ENCODE data around the gene CDC14B. TPM values are rescaled to one million over a fixed set of nuclear protein-coding genes. Genes with fewer than 3 reads are reported as not detected.

CDC14B gene
- polyA plus RNA-seq, 4 donors = 8.5 to 20.8 (median 14.1) TPM

DNA sequence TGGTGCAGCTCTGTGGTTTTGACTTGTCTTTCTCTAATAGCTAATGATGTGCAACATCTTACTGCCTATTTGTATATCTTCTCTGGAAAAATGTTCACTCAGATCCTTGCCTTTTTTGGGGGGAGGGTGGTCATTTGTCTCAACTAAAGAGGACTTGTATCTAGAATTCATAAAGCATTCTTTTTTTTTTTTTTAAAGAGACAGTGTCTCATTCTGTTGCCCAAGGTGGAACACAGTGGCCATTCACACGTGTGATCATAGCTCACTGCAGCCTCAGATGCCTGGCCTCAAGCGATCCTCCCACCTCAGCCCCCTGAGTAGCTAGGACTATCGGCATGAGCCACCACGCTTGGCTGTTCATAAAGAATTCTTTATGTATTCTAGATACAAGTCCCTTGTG, 136.4 kb downstream of the CDC14B start:
- Histone ChIP-seq H3K4me3 (ENCODE audit: low read depth in 1 of 3, low read length in 3 of 3) (no peak overlapping the region), H3K27me3 (ENCODE audit: control insufficient read depth in 3 of 3, insufficient read depth in 3 of 3, low read length in 3 of 3) (no peaks in the 10 kb centered on the region), H3K4me1 (ENCODE audit: control insufficient read depth in 3 of 3, insufficient read depth in 2 of 3, low read depth in 1 of 3, low read length in 2 of 3) (no peaks in the 10 kb centered on the region), H3K27ac (ENCODE audit: low read depth in 1 of 3, low read length in 2 of 3) (no peak overlapping the region), H3K9me3 (ENCODE audit: control insufficient read depth in 2 of 2, insufficient read depth in 1 of 2, low read depth in 1 of 2, low read length in 1 of 2) (no peaks in the 10 kb centered on the region), H3K36me3 (ENCODE audit: control insufficient read depth in 3 of 3, insufficient read depth in 2 of 3, low read depth in 1 of 3, low read length in 3 of 3) (peaks cover 0 to 10% (median 0%) of the 10 kb centered on the region in 3 donors)
- no peak for FAIRE-seq
- DNase-seq = no peak
- WGBS, 3 donors = 91 to 96% (median 93%) methylated on average over 4 of the region's 4 CpGs

- FAIRE-seq = no peak
- DNase-seq = no peak
- no peaks in the 10 kb centered on the region for H3K27me3 ChIP-seq (ENCODE audit: control insufficient read depth in 3 of 3, insufficient read depth in 3 of 3, low read length in 3 of 3)
- H3K9me3 ChIP-seq (ENCODE audit: control insufficient read depth in 2 of 2, insufficient read depth in 1 of 2, low read depth in 1 of 2, low read length in 1 of 2) = no peaks in the 10 kb centered on the region
- H3K4me3 ChIP-seq (ENCODE audit: low read depth in 1 of 3, low read length in 3 of 3) = no peak overlapping the region
- no peaks in the 10 kb centered on the region for H3K4me1 ChIP-seq (ENCODE audit: control insufficient read depth in 3 of 3, insufficient read depth in 2 of 3, low read depth in 1 of 3, low read length in 2 of 3)
- H3K27ac ChIP-seq (ENCODE audit: low read depth in 1 of 3, low read length in 2 of 3) = no peak overlapping the region
- H3K36me3 ChIP-seq (ENCODE audit: control insufficient read depth in 3 of 3, insufficient read depth in 2 of 3, low read depth in 1 of 3, low read length in 3 of 3) = peaks cover 0 to 7% (median 0%) of the 10 kb centered on the region in 3 donors
- WGBS, 3 donors = 95 to 98% (median 96%) methylated on average over 2 of the region's 2 CpGs
Measured at GRCh38 chr9:96482476-96482875, 137.2 kb downstream of the CDC14B start.

DNA sequence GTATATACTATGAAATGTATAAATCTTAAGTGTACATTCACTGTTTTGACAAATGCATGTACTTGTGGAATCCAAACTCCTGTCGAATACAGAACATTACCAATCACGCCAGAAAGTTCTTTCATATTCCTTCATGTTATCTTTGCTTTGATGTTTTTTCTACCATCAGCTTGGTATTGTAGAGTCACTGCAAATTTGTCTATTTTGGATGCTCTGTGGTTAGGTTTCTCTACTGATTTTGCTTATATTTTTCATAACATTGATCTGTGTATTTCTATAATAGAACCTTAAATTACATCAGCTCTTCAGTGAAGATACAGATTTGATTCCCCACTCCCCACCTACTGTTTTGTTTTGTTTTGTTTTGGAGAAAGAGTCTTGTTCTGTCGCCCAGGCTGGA, 138.9 kb downstream of the CDC14B start:
- Histone ChIP-seq H3K36me3 (ENCODE audit: control insufficient read depth in 3 of 3, insufficient read depth in 2 of 3, low read depth in 1 of 3, low read length in 3 of 3) (peaks cover 0 to 7% (median 0%) of the 10 kb centered on the region in 3 donors), H3K4me1 (ENCODE audit: control insufficient read depth in 3 of 3, insufficient read depth in 2 of 3, low read depth in 1 of 3, low read length in 2 of 3) (no peaks in the 10 kb centered on the region), H3K4me3 (ENCODE audit: low read depth in 1 of 3, low read length in 3 of 3) (no peak overlapping the region), H3K27ac (ENCODE audit: low read depth in 1 of 3, low read length in 2 of 3) (no peak overlapping the region), H3K27me3 (ENCODE audit: control insufficient read depth in 3 of 3, insufficient read depth in 3 of 3, low read length in 3 of 3) (no peaks in the 10 kb centered on the region), H3K9me3 (ENCODE audit: control insufficient read depth in 2 of 2, insufficient read depth in 1 of 2, low read depth in 1 of 2, low read length in 1 of 2) (no peaks in the 10 kb centered on the region)
- FAIRE-seq (no peak), DNase-seq (no peak)
- WGBS, 3 donors = 91 to 97% (median 93%) methylated on average over 3 of the region's 3 CpGs

- no peaks in the 10 kb centered on the region for H3K4me1 ChIP-seq (ENCODE audit: control insufficient read depth in 3 of 3, insufficient read depth in 2 of 3, low read depth in 1 of 3, low read length in 2 of 3)
- H3K27ac ChIP-seq (ENCODE audit: low read depth in 1 of 3, low read length in 2 of 3) = no peak overlapping the region
- no peak for FAIRE-seq
- H3K9me3 ChIP-seq (ENCODE audit: control insufficient read depth in 2 of 2, insufficient read depth in 1 of 2, low read depth in 1 of 2, low read length in 1 of 2) = no peaks in the 10 kb centered on the region
- H3K27me3 ChIP-seq (ENCODE audit: control insufficient read depth in 3 of 3, insufficient read depth in 3 of 3, low read length in 3 of 3) = no peaks in the 10 kb centered on the region
- no peak overlapping the region for H3K4me3 ChIP-seq (ENCODE audit: low read depth in 1 of 3, low read length in 3 of 3)
- H3K36me3 ChIP-seq (ENCODE audit: control insufficient read depth in 3 of 3, insufficient read depth in 2 of 3, low read depth in 1 of 3, low read length in 3 of 3) = peaks cover 0 to 3% (median 1%) of the 10 kb centered on the region in 3 donors
- DNase-seq = no peak
- 68 to 82% (median 71%) methylated on average over 4 of the region's 4 CpGs for WGBS, 3 donors
Measured at GRCh38 chr9:96478829-96479371, 140.7 kb downstream of the CDC14B start.

GRCh38 chr9:96476591-96476990, 143.1 kb downstream of the CDC14B start:
- Histone ChIP-seq H3K36me3 (ENCODE audit: control insufficient read depth in 3 of 3, insufficient read depth in 2 of 3, low read depth in 1 of 3, low read length in 3 of 3) (peaks cover 0 to 9% (median 1%) of the 10 kb centered on the region in 3 donors), H3K27ac (ENCODE audit: low read depth in 1 of 3, low read length in 2 of 3) (no peak overlapping the region), H3K27me3 (ENCODE audit: control insufficient read depth in 3 of 3, insufficient read depth in 3 of 3, low read length in 3 of 3) (no peaks in the 10 kb centered on the region), H3K4me1 (ENCODE audit: control insufficient read depth in 3 of 3, insufficient read depth in 2 of 3, low read depth in 1 of 3, low read length in 2 of 3) (no peaks in the 10 kb centered on the region), H3K4me3 (ENCODE audit: low read depth in 1 of 3, low read length in 3 of 3) (no peak overlapping the region), H3K9me3 (ENCODE audit: control insufficient read depth in 2 of 2, insufficient read depth in 1 of 2, low read depth in 1 of 2, low read length in 1 of 2) (no peaks in the 10 kb centered on the region)
- DNase-seq = no peak
- WGBS, 3 donors = 60 to 76% (median 61%) methylated on average over 5 of the region's 5 CpGs
- FAIRE-seq = no peak

DNA sequence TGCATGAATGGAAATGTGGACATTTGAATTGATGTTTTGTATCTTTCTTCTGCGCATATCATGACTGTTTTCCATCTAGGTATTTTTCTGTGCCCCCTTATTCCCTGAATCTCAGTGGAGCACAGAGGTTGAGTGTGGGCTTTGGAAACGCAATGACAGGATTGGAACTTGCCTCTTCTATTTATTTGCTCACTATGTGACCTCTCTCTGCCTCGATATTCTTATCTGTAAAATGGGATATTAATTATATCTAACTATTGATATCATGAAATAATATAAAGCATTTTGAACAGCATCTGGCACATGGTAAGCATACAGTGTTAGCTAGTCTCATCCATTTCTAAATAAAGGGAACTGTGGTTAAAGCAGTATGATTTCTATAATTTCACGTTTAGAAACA, 143.6 kb downstream of the CDC14B start:
- Histone ChIP-seq H3K4me1 (ENCODE audit: control insufficient read depth in 3 of 3, insufficient read depth in 2 of 3, low read depth in 1 of 3, low read length in 2 of 3) (no peaks in the 10 kb centered on the region), H3K27ac (ENCODE audit: low read depth in 1 of 3, low read length in 2 of 3) (no peak overlapping the region), H3K27me3 (ENCODE audit: control insufficient read depth in 3 of 3, insufficient read depth in 3 of 3, low read length in 3 of 3) (no peaks in the 10 kb centered on the region), H3K4me3 (ENCODE audit: low read depth in 1 of 3, low read length in 3 of 3) (no peak overlapping the region), H3K9me3 (ENCODE audit: control insufficient read depth in 2 of 2, insufficient read depth in 1 of 2, low read depth in 1 of 2, low read length in 1 of 2) (no peaks in the 10 kb centered on the region), H3K36me3 (ENCODE audit: control insufficient read depth in 3 of 3, insufficient read depth in 2 of 3, low read depth in 1 of 3, low read length in 3 of 3) (peaks cover 0 to 9% (median 1%) of the 10 kb centered on the region in 3 donors)
- FAIRE-seq (no peak), DNase-seq (no peak)
- WGBS, 3 donors = 79 to 91% (median 79%) methylated on average over 4 of the region's 4 CpGs

- peaks cover 0 to 13% (median 2%) of the 10 kb centered on the region in 3 donors for H3K36me3 ChIP-seq (ENCODE audit: control insufficient read depth in 3 of 3, insufficient read depth in 2 of 3, low read depth in 1 of 3, low read length in 3 of 3)
- 95 to 99% (median 96%) methylated on average over 5 of the region's 5 CpGs for WGBS, 3 donors
Measured at GRCh38 chr9:96467784-96468183, 151.9 kb downstream of the CDC14B start.

GRCh38 chr9:96464426-96464825, 155.2 kb downstream of the CDC14B start:
- Histone ChIP-seq H3K27me3 (ENCODE audit: control insufficient read depth in 3 of 3, insufficient read depth in 3 of 3, low read length in 3 of 3) (no peaks in the 10 kb centered on the region), H3K9me3 (ENCODE audit: control insufficient read depth in 2 of 2, insufficient read depth in 1 of 2, low read depth in 1 of 2, low read length in 1 of 2) (no peaks in the 10 kb centered on the region), H3K36me3 (ENCODE audit: control insufficient read depth in 3 of 3, insufficient read depth in 2 of 3, low read depth in 1 of 3, low read length in 3 of 3) (peaks cover 0 to 4% (median 3%) of the 10 kb centered on the region in 3 donors), H3K4me3 (ENCODE audit: low read depth in 1 of 3, low read length in 3 of 3) (no peak overlapping the region), H3K27ac (ENCODE audit: low read depth in 1 of 3, low read length in 2 of 3) (no peak overlapping the region), H3K4me1 (ENCODE audit: control insufficient read depth in 3 of 3, insufficient read depth in 2 of 3, low read depth in 1 of 3, low read length in 2 of 3) (no peaks in the 10 kb centered on the region)
- no peak for DNase-seq
- 87 to 88% (median 87%) methylated on average over 6 of the region's 6 CpGs for WGBS, 3 donors
- FAIRE-seq = no peak

More at GRCh38 chr9:96467784-96468183, 151.9 kb downstream of the CDC14B start:
- Histone ChIP-seq H3K4me3 (ENCODE audit: low read depth in 1 of 3, low read length in 3 of 3) (no peak overlapping the region), H3K4me1 (ENCODE audit: control insufficient read depth in 3 of 3, insufficient read depth in 2 of 3, low read depth in 1 of 3, low read length in 2 of 3) (no peaks in the 10 kb centered on the region), H3K27me3 (ENCODE audit: control insufficient read depth in 3 of 3, insufficient read depth in 3 of 3, low read length in 3 of 3) (no peaks in the 10 kb centered on the region), H3K27ac (ENCODE audit: low read depth in 1 of 3, low read length in 2 of 3) (no peak overlapping the region), H3K9me3 (ENCODE audit: control insufficient read depth in 2 of 2, insufficient read depth in 1 of 2, low read depth in 1 of 2, low read length in 1 of 2) (no peaks in the 10 kb centered on the region)
- DNase-seq = no peak
- FAIRE-seq = no peak

- no peak for FAIRE-seq
- Histone ChIP-seq H3K4me3 (ENCODE audit: low read depth in 1 of 3, low read length in 3 of 3) (no peak overlapping the region), H3K36me3 (ENCODE audit: control insufficient read depth in 3 of 3, insufficient read depth in 2 of 3, low read depth in 1 of 3, low read length in 3 of 3) (peaks cover 0 to 2% (median 2%) of the 10 kb centered on the region in 3 donors), H3K27ac (ENCODE audit: low read depth in 1 of 3, low read length in 2 of 3) (no peak overlapping the region), H3K4me1 (ENCODE audit: control insufficient read depth in 3 of 3, insufficient read depth in 2 of 3, low read depth in 1 of 3, low read length in 2 of 3) (no peaks in the 10 kb centered on the region), H3K27me3 (ENCODE audit: control insufficient read depth in 3 of 3, insufficient read depth in 3 of 3, low read length in 3 of 3) (no peaks in the 10 kb centered on the region), H3K9me3 (ENCODE audit: control insufficient read depth in 2 of 2, insufficient read depth in 1 of 2, low read depth in 1 of 2, low read length in 1 of 2) (no peaks in the 10 kb centered on the region)
- 94 to 96% (median 96%) methylated on average over 6 of the region's 6 CpGs for WGBS, 3 donors
- no peak for DNase-seq
Measured at GRCh38 chr9:96462541-96462940, 157.1 kb downstream of the CDC14B start.
